ENCODE measurements around the gene NBR1. TPM values are rescaled to one million over a fixed set of nuclear protein-coding genes. Genes with fewer than 3 reads are reported as not detected.
"Not testable (repeated sequence)": the region's sequence is repeated elsewhere in the genome, so short reads cannot be mapped to it uniquely, and the experiment has no call there.

The NBR1 gene
- total RNA-seq, 3 donors from 2014 or later, result 116 to 164 (median 119) TPM

- intact Hi-C loops (cut with DNase I, micrococcal nuclease), result no loop called here
- Histone ChIP-seq H3K4me3 (no peak overlapping the region), H3K4me1 (ENCODE audit: low read depth) (peaks cover 47% of the 10 kb centered on the region), H3K36me3 (ENCODE audit: low read depth) (peaks cover 14% of the 10 kb centered on the region), H3K9me3 (no peaks in the 10 kb centered on the region)
- ATAC-seq, result no peak
- DNase-seq, result no peak
- no peak for TF ChIP-seq CTCF (IDR thresholded peaks at IDR 0.05)
Observed at GRCh38 chr17:43175213-43176118, 4.5 kb downstream of the NBR1 start.

- Histone ChIP-seq H3K36me3 (ENCODE audit: low read depth) (peaks cover 15% of the 10 kb centered on the region), H3K9me3 (no peaks in the 10 kb centered on the region), H3K4me1 (ENCODE audit: low read depth) (peaks cover 47% of the 10 kb centered on the region), H3K4me3 (no peak overlapping the region)
- peak in 1 of 3 donors; percentile 51 for DNase-seq
- intact Hi-C loops (cut with DNase I, micrococcal nuclease), result no loop called here
- ATAC-seq, result peak; percentile 91
- TF ChIP-seq CTCF (IDR thresholded peaks at IDR 0.05), result no peak
Observed at GRCh38 chr17:43176119-43176570, 5.1 kb downstream of the NBR1 start.

- Histone ChIP-seq H3K36me3 (ENCODE audit: low read depth) (peaks cover 18% of the 10 kb centered on the region), H3K4me1 (ENCODE audit: low read depth) (no peaks in the 10 kb centered on the region), H3K4me3 (no peak overlapping the region), H3K9me3 (no peaks in the 10 kb centered on the region)
- DNase-seq (no peak), ATAC-seq (no peak)
- intact Hi-C loops (cut with DNase I, micrococcal nuclease), result no loop called here
- TF ChIP-seq CTCF (IDR thresholded peaks at IDR 0.05), result no peak
Observed at GRCh38 chr17:43183921-43184320, 12.9 kb downstream of the NBR1 start.

GRCh38 chr17:43186656-43187055 lies 15.6 kb downstream of the NBR1 start:
- H3K4me3 ChIP-seq; H3K4me1 ChIP-seq (ENCODE audit: low read depth); intact Hi-C loops (cut with DNase I, micrococcal nuclease); DNase-seq; ATAC-seq; H3K9me3 ChIP-seq: not testable (repeated sequence)
- peaks cover 34% of the 10 kb centered on the region for H3K36me3 ChIP-seq (ENCODE audit: low read depth)

GRCh38 chr17:43193251-43193650 lies 22.2 kb downstream of the NBR1 start:
- Histone ChIP-seq H3K4me3 (no peak overlapping the region), H3K9me3 (no peaks in the 10 kb centered on the region), H3K4me1 (ENCODE audit: low read depth) (no peaks in the 10 kb centered on the region), H3K36me3 (ENCODE audit: low read depth) (peaks cover 60% of the 10 kb centered on the region)
- DNase-seq (no peak), ATAC-seq (no peak)
- intact Hi-C loops (cut with DNase I, micrococcal nuclease), result no loop called here
- TF ChIP-seq CTCF (IDR thresholded peaks at IDR 0.05), result no peak

- intact Hi-C loops (cut with DNase I, micrococcal nuclease), result no loop called here
- Histone ChIP-seq H3K9me3 (no peaks in the 10 kb centered on the region), H3K36me3 (ENCODE audit: low read depth) (peaks cover 20% of the 10 kb centered on the region), H3K4me3 (no peak overlapping the region), H3K4me1 (ENCODE audit: low read depth) (no peaks in the 10 kb centered on the region)
- DNase-seq (no peak), ATAC-seq (no peak)
- TF ChIP-seq CTCF (IDR thresholded peaks at IDR 0.05), result no peak
Observed at GRCh38 chr17:43199633-43200032, 28.6 kb downstream of the NBR1 start.
